Ecto neural progenitor cell (in vitro differentiated cells): Measurements from ENCODE around the gene KRTAP5-3.
"Not testable (repeated sequence)": the region's sequence is repeated elsewhere in the genome, so short reads cannot be mapped to it uniquely, and the experiment has no call there.

ENCODE experiments used
- DNase-seq: peaks from one replicate; pipeline ENCODE4 v3.0.0-alpha.2; 2018; ENCODE audit warnings: low spot score

Gene KRTAP5-3

DNA sequence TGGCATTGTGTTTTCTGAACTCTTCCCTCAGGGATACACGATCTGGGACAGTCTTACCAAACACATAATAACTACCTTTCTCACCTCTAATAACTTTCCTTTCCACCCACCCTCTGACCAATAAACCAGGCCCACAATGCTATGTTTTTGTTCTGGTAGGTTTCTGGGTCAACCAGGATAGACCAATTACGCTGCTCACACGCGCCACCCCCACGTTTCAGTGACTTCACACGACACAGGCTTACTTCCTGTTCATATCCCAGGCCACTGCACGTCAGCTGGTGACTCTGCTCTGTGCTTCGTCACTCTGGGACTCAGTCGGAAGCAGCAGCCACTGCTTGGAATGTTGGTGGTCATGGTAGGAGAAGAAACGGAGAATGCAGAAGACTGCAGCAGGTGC, 11.2 kb upstream of the KRTAP5-3 start:
- no peak for DNase-seq

DNA sequence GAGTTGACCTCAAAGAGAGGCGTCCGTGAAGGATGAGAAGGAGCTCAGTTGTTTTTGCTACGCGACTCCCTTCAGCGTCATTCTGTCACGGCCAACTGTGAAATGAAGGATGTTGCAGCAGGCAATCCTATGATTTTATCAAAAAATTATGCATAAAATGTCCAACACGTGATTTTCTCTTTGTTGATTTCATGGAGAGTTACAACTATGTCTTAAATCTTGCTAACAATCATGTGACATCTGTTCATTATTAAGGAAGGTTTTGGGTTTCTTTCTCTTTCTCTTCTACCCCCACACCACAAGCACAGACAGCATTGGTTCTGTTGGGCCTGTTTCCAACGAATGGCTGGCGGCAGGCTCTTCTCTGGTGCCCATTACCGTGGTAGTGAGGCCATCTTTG, 10.0 kb upstream of the KRTAP5-3 start:
- DNase-seq: no peak

DNA sequence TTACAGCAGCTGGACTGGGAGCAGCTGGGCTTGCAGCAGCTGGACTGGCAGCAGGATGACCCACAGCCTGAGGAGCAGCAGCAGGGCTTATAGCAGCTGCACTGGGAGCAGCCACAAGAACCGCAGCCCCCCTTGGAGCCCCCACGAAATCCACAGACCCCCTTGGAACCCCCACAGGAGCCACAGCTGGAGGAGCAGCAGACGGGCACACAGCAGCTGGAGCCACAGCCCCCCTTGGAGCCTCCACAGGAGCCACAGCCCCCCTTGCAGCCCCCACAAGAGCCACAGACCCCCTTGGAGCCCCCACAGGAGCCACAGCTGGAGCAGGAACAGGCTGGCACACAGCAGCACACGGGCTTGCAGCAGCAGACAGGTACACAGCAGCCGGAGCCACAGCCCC, 362 bp downstream of the KRTAP5-3 start:
- not testable (repeated sequence) for DNase-seq

DNA sequence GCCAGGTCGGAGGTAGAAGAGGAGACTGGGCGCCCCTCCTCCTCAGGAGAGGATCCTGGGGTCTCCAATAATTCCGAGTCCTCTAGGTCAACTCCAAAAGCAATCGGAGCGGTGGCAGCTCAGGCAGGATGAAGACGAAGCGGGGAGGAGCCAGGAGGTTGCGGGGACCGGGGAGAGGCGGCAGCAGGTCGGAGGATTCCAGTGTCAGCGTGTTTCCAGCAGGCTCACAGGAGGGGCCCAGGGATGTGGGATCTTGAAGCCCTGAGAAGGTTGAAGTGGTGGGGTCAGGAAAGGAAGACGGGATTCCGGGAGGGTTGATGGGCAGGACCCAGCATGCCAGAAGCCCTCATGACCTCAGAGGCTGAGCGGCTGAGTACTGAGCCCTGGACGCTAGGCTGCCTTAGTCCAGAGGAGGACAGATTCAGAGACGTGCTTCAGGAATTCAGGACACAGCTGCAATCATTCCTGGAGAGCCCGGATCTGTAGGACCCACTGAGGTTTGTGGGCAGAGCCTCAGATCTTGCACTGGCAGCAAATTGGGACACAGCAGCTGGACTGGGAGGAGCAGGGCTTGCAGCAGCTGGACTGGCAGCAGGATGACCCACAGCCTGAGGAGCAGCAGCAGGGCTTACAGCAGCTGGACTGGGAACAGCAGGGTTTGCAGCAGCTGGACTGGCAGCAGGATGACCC, 962 bp downstream of the KRTAP5-3 start:
- not testable (repeated sequence) for DNase-seq

DNA sequence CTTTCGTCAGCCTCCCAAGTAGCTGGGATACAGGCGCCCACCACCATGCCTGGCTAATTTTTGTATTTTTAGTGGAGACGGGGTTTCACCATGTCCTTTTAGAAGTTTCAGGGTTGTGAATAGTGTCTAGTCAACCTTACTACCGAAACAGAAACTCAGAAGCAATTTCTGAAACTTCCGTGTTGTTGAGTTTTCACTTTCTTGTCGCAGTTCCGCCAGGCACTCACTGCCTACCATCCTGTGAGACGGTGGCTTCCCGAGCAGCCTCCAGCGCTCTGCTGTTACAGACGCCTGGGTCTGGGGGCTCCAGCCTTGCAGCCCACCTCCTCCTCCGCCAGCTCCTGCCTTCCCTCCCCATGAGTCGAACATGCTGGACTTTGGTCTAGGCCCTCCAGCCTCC, 2.3 kb downstream of the KRTAP5-3 start:
- not testable (repeated sequence) for DNase-seq

DNA sequence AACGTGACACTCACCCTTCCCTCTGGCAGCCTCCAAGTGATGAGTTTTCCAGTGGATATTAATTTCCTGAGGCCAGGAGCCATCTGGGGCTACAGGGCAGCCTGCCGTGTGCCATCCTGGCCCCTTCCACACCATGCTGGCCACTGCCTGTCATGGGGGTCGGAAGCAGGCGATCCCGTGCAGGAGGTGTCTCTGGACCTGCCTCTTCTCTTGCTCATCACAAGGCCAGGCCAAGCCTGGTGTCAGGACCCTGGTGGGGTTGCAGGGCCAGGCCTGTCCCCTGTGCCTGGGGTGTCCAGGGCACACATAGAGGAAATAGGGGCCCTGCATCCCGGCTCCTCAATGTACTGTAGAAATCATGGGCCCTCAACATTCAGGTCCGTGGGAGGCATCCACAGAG, 3.6 kb downstream of the KRTAP5-3 start:
- DNase-seq: no peak

DNA sequence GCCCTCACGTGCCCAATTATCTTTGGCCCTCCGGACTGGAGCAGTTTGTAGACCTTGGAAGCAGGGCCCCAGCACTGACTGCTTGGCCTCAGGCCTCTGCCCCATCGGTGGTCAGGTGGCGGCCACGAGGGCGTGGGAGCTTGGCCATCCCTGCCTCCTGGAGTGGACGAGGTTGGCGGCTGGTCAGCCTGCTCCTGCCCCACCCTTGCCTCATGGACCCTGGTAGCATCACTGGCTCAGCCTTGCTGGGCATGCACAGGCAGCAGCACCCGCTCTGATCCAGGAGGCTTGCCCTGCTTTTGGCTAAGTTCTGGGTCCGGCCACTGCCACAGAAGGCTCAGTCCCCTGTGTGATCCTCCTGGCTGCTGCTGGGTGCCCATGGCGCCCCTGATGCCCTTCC, 4.1 kb downstream of the KRTAP5-3 start:
- no peak for DNase-seq

DNA sequence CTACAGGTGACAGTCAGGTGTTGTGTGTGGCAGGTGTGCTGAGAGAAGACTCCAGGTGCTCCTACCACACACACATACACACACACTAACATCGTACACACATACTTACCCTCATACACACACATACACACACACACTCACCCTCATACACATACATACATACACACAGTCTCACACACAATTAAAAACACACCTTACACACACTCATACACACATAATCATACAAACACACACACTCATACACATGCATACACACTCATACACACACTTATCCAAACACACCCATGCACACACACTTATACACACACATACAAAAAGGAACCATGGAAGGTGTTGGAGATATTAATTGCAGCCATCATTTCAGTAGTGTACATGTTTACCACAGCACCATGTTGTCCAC, 4.6 kb downstream of the KRTAP5-3 start:
- no peak for DNase-seq

DNA sequence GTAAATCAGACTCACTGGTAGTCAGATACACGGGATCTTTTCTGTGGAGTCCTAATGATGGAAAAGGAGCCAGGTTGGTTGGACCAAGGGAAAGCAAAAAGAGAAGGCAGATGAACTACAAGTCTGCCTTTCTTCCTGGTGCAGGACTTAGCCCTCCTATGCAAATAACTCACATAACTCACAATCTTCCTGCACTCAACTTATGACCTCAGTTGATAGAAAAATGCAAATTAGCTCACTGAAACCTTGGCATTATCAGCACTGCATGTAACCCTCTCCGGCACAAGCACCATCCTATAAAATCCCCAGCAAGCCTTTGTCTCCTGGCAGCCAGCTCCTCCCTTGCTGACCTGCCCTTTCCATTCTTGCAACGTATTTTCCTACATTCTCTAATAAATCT, 6.6 kb downstream of the KRTAP5-3 start:
- DNase-seq: not testable (repeated sequence)

DNA sequence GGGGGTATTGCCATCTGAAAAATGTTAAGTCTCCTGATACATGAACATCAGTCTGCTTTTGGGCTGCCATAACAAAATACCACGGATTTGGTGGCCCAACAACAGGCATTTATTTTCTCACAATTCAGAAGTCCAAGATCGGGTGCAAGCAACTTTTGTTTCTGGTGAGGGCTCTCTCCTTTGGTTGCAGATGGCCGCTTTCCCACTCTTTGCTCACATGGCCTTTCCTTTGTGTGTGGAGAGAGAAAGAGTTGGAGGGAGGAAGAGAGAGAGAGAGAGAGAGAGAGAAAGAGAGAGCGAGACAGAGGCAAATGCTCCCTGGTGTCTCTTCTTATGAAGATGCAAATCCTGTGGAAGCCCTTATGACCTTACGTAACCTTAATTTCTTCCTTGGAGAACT, 7.6 kb downstream of the KRTAP5-3 start:
- no peak for DNase-seq

DNA sequence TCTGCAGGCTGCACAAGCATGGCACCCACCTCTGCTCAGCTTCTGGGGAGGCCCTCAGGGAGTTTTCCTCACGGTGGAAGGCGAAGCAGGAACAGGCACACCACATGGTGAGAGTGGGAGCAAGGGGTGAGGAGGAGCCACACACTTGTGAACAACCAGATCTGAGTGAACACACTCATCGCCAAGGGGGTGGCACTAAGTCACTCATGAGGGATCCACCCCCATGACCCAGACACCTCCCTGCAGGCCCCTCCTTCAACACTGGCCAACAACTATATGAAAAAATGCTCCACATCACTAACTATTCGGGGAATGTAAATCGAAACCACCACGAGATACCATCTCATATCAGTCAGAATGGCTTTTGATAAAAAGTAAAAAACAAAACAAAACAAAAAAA, 9.4 kb downstream of the KRTAP5-3 start:
- no peak for DNase-seq

DNA sequence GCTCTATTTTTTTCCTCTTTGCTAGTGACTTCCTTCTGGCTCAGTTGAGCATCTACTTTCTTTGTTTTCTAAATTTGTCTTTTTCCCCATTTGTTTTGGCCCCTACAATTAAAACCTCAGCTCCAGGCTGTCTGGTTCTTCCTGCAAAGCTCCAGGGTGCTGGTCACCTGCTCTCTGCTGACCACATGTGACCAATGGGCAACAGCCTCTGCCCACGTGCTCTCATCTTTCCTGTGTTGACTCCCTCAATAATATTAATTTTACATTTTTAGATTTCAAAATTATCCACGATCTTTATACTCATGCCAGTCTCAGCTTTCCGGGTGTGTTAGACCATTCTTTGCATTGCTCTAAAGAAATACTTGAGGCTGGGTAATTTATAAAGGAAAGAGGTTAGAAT, 9.9 kb downstream of the KRTAP5-3 start:
- DNase-seq: not testable (repeated sequence)

DNA sequence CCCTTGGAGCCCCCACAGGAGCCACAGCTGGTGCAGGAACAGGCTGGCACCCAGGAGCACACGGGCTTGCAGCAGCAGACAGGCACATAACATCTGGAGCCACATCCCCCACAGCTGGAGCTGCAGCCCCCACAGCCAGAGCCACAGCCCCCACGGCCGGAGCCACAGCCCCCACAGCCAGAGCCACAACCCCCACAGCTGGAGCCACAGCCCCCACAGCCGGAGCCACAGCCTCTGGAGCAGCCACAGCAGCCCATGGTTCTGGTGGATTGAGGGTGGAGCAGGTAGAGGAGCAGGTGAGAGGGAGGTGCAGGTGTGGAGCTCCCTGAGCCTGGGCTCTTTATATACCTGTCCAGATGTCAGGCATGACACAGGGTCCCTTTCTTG, 10.3 kb downstream of the KRTAP5-3 start, which contains the start of gene KRTAP5-2:
Gene KRTAP5-2, minus strand, starts transcription at position 301 of the 387 bp plus-strand sequence. Its CDS starts 44 bp downstream, at position 257.
- DNase-seq: no peak

DNA sequence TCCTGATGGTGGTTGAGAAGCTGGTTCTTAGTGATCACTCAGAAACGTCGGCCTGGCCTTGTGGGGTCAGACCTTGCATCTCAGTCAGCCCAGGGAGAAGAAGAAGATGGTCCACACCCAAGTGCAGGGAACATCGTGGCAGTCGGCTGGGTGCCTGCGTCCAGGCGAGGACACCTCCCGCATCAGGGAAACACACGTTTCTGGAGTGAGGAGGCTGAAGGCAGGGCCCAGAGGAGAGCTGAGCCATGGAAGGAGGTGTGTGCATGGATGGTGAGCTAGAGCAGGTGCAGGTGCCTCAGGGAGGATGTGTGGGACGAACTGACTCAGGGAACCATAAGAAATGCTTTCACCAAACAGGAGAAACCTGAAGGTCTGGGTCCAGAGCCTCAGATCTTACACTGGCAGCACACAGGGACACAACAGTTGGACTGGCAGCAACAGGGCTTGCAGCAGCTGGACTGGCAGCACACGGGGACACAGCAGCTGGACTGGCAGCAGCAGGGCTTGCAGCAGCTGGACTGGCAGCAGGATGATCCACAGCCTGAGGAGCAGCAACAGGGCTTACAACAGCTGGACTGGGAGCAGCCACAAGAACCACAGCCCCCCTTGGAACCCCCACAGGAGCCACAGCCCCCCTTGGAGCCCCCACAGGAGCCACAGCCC, 10.8 kb downstream of the KRTAP5-3 start:
- no peak for DNase-seq

DNA sequence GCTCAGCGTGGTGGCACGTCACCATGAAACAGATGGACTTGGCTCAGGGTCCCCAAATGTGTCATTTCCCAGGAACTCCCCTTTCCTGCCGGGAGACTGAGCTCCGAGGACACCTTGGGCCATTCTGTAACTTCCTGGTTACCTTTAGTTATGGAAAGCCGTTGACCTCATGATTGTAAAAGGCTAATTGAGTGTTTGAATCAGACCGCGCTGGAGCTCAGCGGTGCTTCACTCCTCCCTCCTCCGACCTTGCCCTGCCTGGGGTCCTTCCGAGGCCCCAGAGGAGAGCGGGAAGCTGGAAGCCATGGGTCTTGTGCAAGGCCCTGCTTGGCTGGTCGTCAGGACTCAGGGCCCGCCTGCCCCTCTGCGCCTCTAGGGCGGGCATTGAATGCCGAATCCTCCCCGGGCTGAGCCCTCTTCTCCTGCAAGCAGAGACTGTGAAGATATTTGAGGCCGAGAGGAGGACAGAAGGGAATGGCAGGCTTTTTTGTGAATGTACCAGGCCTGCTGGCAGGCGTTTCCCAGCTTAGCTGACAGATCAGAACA, 11.6 kb downstream of the KRTAP5-3 start:
- DNase-seq: not testable (repeated sequence)

DNA sequence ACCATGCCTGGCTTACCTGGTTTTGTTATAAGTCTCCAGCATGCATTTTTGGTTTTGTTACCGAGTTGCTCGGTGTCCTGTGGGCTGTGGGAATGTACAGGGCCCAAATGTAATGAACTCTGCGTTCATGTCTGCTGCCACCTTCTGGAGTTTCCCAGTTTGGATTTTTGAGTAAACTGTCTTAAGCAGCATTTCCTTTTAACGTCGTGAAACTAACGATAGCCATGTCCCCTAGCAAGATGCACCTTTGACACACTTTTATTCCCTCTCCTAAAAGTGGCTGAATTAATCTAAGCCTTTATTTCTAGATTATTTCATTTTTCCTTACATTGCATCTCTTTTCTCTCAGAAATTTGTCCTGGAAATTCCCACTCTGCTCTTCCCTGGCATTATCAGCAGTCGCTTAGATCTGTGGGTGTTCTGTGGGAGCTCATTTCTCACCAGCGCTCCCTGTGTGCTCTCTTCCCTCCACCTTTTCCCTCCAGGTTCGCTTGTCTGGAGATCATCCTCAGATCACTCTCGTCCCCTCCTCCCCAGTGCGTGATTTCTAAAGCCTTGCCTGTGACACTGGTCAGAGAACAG, 12.2 kb downstream of the KRTAP5-3 start:
- not testable (repeated sequence) for DNase-seq

DNA sequence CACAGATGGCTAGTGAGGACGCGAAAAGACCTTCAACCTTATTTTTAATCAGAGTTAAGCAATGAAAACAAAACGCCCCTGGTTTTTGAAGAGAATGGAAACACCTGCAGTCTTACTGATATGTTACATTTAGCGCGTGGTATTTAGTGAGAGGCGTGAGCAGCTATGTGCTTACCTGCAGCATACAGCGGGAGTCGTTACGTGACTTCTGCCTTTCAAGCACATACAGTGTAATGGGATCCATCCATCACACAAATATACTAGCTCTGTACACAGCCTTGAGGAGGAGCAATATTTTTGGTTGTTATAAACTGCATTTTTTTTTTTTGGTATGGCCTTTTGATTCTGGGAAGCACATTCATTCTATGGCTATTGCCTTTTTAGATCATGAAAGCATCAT, 15.6 kb downstream of the KRTAP5-3 start:
- no peak for DNase-seq

DNA sequence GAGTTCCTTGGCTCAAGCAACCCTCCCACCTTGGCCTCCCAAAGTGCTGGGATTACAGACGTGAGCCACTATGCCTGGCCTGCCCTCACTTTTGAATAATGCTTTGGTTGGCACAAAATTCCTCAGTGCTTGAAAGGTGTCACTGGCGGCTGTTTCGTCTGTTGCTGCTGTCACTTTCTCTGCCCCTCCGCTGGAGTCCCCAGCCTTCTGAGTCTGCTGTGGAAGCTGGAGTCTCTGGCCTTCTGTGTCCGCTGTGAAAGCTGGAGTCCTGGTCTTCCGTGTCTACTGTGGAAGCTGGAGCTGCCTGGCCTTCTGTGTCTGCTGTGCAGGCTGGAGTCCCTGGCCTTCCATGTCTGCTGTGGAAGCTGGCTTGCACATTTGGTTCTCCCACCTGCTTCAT, 18.3 kb downstream of the KRTAP5-3 start:
- DNase-seq: no peak

DNA sequence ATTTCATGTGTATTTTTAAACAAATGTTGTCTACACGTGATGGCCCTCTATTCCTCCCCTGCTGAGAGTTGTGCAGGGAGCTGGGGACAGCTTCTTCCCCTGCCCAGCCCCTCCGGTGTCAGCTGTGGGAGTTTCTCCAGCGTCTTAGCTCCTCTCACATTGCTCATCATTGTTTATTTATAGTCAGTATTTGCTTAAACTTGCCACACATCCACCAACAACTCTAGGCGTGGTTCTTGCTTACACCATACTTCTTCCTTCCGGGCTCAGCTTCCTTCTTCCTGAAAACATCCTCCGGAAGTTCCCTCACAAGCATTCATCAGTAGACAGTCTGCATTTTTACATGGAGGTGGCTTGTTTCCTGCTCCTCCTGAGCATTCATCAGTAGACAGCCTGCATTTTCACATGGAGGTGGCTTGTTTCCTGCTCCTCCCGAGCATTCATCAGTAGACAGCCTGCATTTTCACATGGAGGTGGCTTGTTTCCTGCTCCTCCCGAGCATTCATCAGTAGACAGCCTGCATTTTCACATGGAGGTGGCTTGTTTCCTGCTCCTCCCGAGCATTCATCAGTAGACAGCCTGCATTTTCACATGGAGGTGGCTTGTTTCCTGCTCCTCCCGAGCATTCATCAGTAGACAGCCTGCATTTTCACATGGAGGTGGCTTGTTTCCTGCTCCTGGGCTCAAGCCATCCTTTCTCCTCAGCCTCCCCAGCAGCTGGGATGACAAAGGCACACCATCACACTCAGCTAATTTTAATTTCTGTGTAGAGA, 18.9 kb downstream of the KRTAP5-3 start:
- not testable (repeated sequence) for DNase-seq

DNA sequence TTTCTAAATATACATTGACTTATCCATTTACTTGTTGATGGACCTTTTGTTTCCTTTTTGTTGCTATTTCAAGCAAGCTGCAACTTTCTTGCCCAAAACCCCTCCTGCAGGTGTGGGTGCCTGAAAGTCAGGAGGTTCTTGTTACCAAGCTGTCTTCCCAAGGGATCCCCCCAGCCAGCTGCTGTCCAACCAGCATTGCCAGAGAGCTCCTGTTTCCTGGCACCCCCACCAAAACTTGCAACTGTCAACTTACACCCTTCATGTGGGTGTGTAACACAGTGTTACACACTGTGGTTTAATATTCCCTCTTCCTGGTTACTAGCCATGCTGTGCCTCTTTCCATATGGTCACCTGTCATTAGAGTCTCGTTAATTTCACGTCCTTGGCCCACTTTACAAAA, 21.6 kb downstream of the KRTAP5-3 start:
- no peak for DNase-seq

DNA sequence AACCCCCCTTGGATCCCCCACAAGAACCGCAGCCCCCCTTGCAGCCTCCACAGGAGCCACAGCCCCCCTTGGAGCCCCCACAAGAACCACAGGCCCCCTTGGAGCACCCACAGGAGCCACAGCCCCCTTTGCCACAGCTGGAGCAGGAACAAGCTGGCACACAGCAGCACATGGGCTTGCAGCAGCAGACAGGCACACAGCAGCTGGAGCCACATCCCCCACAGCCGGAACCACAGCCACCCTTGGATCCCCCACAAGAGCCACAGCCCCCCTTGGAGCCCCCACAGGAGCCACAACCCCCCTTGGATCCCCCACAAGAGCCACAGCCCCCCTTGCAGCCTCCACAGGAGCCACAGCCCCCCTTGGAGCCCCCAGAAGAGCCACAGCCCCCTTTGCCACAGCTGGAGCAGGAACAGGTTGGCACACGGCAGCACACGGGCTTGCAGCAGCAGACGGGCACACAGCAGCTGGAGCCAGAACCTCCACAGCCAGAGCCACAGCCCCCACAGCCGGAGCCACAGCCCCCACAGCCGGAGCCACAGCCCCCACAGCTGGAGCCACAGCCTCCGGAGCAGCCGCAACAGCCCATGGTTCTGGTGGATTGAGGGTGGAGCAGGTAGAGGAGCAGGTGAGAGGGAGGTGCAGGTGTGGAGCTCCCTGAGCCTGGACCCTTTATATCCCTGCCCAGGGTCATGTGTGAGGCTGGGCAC, 23.4 kb downstream of the KRTAP5-3 start, which contains the start of gene KRTAP5-1:
Gene KRTAP5-1, minus strand, starts transcription at position 623 of the 710 bp plus-strand sequence. Its CDS starts 34 bp downstream, at position 589.
- DNase-seq: not testable (repeated sequence)
